Measurements from ENCODE around the gene PIK3C2B. TPM values are rescaled to one million over a fixed set of nuclear protein-coding genes. Genes with fewer than 3 reads are reported as not detected.

PIK3C2B gene
- total RNA-seq, 2 donors from 2014 or later = 67.6 to 85.5 TPM

- no peaks in the 10 kb centered on the region for H3K36me3 ChIP-seq
Observed at GRCh38 chr1:204505674-204506200, 11.1 kb upstream of the PIK3C2B start.

DNA sequence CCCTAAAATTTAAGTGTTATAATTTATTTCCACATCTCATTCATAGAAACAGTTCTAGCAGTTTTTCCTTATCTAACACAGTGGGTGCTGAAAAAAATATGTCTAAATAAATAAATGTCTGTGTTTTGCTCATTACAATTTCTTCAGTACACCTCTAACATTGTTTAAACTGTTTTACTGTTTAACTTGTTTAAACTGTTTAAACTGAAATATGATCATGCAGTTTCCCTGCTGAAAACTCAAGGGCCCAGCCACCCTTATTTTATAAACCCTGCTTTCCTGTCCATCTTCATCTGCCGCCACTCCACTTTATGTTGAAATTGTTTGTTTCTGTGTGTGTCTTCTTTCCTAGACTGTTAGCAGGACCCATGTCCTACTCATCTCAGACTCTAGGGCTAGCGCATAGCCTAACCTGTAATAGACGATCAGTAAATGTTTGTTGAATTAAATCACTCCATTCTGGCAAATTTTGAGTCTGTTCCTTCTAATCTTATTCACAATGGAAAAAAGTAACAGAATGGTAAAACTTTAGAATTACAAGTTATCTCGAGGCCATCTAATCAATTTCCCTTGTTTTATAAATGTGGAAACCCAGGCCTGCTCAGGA is 9.4 kb upstream of the PIK3C2B start:
- no peak overlapping the region for H3K9ac ChIP-seq (ENCODE audit: low read depth in 2 of 2, low read length in 2 of 2)

More at GRCh38 chr1:204505674-204506200, 11.1 kb upstream of the PIK3C2B start:
- H3K9ac ChIP-seq (ENCODE audit: low read depth in 2 of 2, low read length in 2 of 2) = peak overlapping the region; percentile 28 to 80
- DNase-seq = no peak
- H3K27me3 ChIP-seq = no peaks in the 10 kb centered on the region
- intact Hi-C loops (cut with DNase I) = no loop called here
- no peaks in the 10 kb centered on the region for H3K9me3 ChIP-seq
- peak overlapping the region; percentile 45 for H3K4me3 ChIP-seq
- TF ChIP-seq, protein P1, sequence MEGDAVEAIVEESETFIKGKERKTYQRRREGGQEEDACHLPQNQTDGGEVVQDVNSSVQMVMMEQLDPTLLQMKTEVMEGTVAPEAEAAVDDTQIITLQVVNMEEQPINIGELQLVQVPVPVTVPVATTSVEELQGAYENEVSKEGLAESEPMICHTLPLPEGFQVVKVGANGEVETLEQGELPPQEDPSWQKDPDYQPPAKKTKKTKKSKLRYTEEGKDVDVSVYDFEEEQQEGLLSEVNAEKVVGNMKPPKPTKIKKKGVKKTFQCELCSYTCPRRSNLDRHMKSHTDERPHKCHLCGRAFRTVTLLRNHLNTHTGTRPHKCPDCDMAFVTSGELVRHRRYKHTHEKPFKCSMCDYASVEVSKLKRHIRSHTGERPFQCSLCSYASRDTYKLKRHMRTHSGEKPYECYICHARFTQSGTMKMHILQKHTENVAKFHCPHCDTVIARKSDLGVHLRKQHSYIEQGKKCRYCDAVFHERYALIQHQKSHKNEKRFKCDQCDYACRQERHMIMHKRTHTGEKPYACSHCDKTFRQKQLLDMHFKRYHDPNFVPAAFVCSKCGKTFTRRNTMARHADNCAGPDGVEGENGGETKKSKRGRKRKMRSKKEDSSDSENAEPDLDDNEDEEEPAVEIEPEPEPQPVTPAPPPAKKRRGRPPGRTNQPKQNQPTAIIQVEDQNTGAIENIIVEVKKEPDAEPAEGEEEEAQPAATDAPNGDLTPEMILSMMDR (IDR thresholded peaks at IDR 0.05) = no peak
- no peaks in the 10 kb centered on the region for H3K4me1 ChIP-seq
- H3K27ac ChIP-seq = peak overlapping the region; percentile 80

DNA sequence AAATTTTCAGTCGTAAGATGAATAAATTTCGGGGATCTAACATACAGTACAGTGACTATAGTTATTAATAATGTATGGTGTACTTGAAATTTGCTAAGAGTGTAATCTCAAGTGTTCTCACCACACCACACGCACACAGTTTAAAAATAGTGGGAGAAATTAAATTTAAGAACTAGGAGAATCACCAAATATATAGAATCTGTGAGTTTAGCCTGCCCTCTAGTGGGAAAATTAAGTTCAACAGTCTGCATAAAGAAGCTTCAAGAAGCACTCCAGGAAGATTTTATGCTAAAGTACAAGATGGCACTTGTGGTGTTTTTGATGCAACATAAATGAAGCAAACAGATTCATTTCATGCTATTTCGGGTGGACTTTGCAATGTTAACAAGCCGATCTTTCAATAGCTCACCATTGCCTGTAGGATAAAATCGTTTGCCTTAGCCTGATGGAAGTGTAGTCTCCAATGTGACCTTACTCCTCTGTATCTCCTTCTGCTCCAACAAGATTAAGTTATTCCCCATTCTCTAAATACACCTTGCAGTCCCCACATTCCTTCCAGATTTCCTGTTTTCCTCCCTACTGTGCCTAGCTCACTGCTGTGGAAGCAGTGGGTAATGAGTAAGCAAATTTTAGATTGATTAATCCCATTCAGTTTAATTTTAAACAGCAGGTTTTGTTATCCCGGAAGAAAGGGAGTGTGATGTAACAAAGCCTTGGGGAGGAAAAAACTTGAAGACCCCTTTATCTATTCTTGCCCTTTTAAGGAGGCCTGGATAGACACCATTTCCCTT is 8.7 kb upstream of the PIK3C2B start:
- Histone ChIP-seq H3K9ac (ENCODE audit: low read depth in 2 of 2, low read length in 2 of 2) (no peak overlapping the region), H3K27ac (no peak overlapping the region), H3K4me3 (no peak overlapping the region), H3K4me1 (no peaks in the 10 kb centered on the region), H3K9me3 (no peaks in the 10 kb centered on the region), H3K27me3 (no peaks in the 10 kb centered on the region), H3K36me3 (no peaks in the 10 kb centered on the region)
- intact Hi-C loops (cut with DNase I) = loop anchor here (2.0 to 5.0 kb wide), 2 partner anchors 57 to 71 kb away; no protein-coding TSS in a partner anchor
- TF ChIP-seq, protein P1 (IDR thresholded peaks at IDR 0.05) = peak; percentile 78
- peak; percentile 61 for DNase-seq

More for the DNA sequence above, 9.4 kb upstream of the PIK3C2B start:
- H3K27me3 ChIP-seq = no peaks in the 10 kb centered on the region
- no peaks in the 10 kb centered on the region for H3K9me3 ChIP-seq
- H3K27ac ChIP-seq = no peak overlapping the region
- no peak for DNase-seq
- no peak overlapping the region for H3K4me3 ChIP-seq
- no peaks in the 10 kb centered on the region for H3K4me1 ChIP-seq
- intact Hi-C loops (cut with DNase I) = loop anchor here (2.0 to 5.0 kb wide), 2 partner anchors 57 to 72 kb away; no protein-coding TSS in a partner anchor
- TF ChIP-seq, protein P1 (IDR thresholded peaks at IDR 0.05) = no peak
- no peaks in the 10 kb centered on the region for H3K36me3 ChIP-seq

DNA sequence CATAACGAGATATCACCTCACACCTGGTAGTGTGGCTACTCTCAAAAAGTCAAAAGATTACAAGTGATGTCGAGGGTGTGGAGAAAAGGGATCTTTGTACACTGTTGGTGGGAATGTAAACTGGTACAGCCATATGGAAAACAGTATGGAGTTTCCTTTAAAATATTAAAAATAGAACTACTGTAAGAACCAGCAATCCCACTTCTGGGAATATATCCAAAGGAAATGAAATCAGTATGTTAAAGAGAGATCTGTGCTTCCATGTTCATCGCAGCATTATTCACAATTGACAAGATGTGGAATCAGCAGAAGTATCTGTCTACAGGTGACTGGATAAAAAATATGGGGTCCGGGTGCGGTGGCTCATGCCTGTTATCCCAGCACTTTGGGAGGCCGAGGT is 7.6 kb upstream of the PIK3C2B start:
- TF ChIP-seq, protein P1 (IDR thresholded peaks at IDR 0.05) = no peak
- H3K4me3 ChIP-seq = no peak overlapping the region
- no peaks in the 10 kb centered on the region for H3K36me3 ChIP-seq
- no peaks in the 10 kb centered on the region for H3K9me3 ChIP-seq
- no peak overlapping the region for H3K9ac ChIP-seq (ENCODE audit: low read depth in 2 of 2, low read length in 2 of 2)
- H3K27ac ChIP-seq = no peak overlapping the region
- no peak for DNase-seq
- H3K4me1 ChIP-seq = no peaks in the 10 kb centered on the region
- no peaks in the 10 kb centered on the region for H3K27me3 ChIP-seq
- intact Hi-C loops (cut with DNase I) = loop anchor here (2.0 to 5.0 kb wide), 2 partner anchors 55 to 70 kb away; no protein-coding TSS in a partner anchor

Measured in colonic mucosa (tissue), 4 donors.